Glutamatergic neuron (in vitro differentiated cells): Measurements from ENCODE around the gene TBC1D30. TPM values are rescaled to one million over a fixed set of nuclear protein-coding genes. Genes with fewer than 3 reads are reported as not detected.

ENCODE experiments used
- DNase-seq: peaks from one replicate; pipeline ENCODE4 v3.0.0; 2022
- H3K27ac Mint-ChIP-seq: one replicate; pipeline ENCODE4 v1.8.0; 2020; ENCODE audit warnings: mild to moderate bottlenecking, mixed read lengths, inconsistent platforms; ENCODE audit not compliant: unreplicated experiment
- H3K27me3 Mint-ChIP-seq: one replicate; pipeline ENCODE4 v1.8.0; 2020; ENCODE audit warnings: mild to moderate bottlenecking, moderate library complexity, mixed read lengths, inconsistent platforms; ENCODE audit not compliant: unreplicated experiment
- H3K36me3 Mint-ChIP-seq: one replicate; pipeline ENCODE4 v1.8.0; 2020; ENCODE audit warnings: mild to moderate bottlenecking, mixed read lengths, inconsistent platforms; ENCODE audit not compliant: unreplicated experiment
- H3K4me1 Mint-ChIP-seq: one replicate; pipeline ENCODE4 v1.8.0; 2020; ENCODE audit warnings: mild to moderate bottlenecking, low read depth, mixed read lengths, inconsistent platforms; ENCODE audit not compliant: unreplicated experiment
- H3K4me3 Mint-ChIP-seq: one replicate; pipeline ENCODE4 v1.8.0; 2020; ENCODE audit warnings: mild to moderate bottlenecking, mixed read lengths, inconsistent platforms; ENCODE audit not compliant: unreplicated experiment
- H3K9me3 Mint-ChIP-seq: one replicate; pipeline ENCODE4 v1.8.0; 2020; ENCODE audit warnings: mild to moderate bottlenecking, moderate library complexity, mixed read lengths, inconsistent platforms; ENCODE audit not compliant: unreplicated experiment
- total RNA-seq: library from RNA; stranded (reverse); fragmentation: NEBNext Ultra II Directional; extraction: Animal tissue kit (Norgen Biotek cat#: 25700); gene quantifications from one replicate; pipeline ENCODE4 v1.2.1, GENCODE V29; 2021; ENCODE audit not compliant: unreplicated experiment
- TF ChIP-seq, protein P1 (sequence below): fragments of 200-600 bp; sonication (generic); IDR thresholded peaks from one replicate; pipeline ENCODE4 v1.5.0; 2021; ENCODE audit not compliant: partially characterized antibody, unreplicated experiment

The TBC1D30 gene
- total RNA-seq, 1 donor from 2014 or later, result 15.2 TPM

- TF ChIP-seq, protein P1, sequence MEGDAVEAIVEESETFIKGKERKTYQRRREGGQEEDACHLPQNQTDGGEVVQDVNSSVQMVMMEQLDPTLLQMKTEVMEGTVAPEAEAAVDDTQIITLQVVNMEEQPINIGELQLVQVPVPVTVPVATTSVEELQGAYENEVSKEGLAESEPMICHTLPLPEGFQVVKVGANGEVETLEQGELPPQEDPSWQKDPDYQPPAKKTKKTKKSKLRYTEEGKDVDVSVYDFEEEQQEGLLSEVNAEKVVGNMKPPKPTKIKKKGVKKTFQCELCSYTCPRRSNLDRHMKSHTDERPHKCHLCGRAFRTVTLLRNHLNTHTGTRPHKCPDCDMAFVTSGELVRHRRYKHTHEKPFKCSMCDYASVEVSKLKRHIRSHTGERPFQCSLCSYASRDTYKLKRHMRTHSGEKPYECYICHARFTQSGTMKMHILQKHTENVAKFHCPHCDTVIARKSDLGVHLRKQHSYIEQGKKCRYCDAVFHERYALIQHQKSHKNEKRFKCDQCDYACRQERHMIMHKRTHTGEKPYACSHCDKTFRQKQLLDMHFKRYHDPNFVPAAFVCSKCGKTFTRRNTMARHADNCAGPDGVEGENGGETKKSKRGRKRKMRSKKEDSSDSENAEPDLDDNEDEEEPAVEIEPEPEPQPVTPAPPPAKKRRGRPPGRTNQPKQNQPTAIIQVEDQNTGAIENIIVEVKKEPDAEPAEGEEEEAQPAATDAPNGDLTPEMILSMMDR, result no peak
- no peaks in the 10 kb centered on the region for H3K27me3 Mint-ChIP-seq
- no peak for DNase-seq
- H3K4me1 Mint-ChIP-seq, result peaks cover 2% of the 10 kb centered on the region
- peaks cover 9% of the 10 kb centered on the region for H3K36me3 Mint-ChIP-seq
- H3K9me3 Mint-ChIP-seq, result peaks cover 1% of the 10 kb centered on the region
- no peak overlapping the region for H3K27ac Mint-ChIP-seq
- H3K4me3 Mint-ChIP-seq, result no peak overlapping the region
These were observed 53.0 kb downstream of the TBC1D30 start for GRCh38 chr12:64877363-64878004.

- H3K27me3 Mint-ChIP-seq, result no peaks in the 10 kb centered on the region
- peaks cover 3% of the 10 kb centered on the region for H3K4me1 Mint-ChIP-seq
- no peak overlapping the region for H3K4me3 Mint-ChIP-seq
- H3K36me3 Mint-ChIP-seq, result peaks cover 9% of the 10 kb centered on the region
- no peak for DNase-seq
- TF ChIP-seq, protein P1, result no peak
- H3K27ac Mint-ChIP-seq, result no peak overlapping the region
- H3K9me3 Mint-ChIP-seq, result peaks cover 1% of the 10 kb centered on the region
These were observed 58.2 kb downstream of the TBC1D30 start for GRCh38 chr12:64882687-64883086.

DNA sequence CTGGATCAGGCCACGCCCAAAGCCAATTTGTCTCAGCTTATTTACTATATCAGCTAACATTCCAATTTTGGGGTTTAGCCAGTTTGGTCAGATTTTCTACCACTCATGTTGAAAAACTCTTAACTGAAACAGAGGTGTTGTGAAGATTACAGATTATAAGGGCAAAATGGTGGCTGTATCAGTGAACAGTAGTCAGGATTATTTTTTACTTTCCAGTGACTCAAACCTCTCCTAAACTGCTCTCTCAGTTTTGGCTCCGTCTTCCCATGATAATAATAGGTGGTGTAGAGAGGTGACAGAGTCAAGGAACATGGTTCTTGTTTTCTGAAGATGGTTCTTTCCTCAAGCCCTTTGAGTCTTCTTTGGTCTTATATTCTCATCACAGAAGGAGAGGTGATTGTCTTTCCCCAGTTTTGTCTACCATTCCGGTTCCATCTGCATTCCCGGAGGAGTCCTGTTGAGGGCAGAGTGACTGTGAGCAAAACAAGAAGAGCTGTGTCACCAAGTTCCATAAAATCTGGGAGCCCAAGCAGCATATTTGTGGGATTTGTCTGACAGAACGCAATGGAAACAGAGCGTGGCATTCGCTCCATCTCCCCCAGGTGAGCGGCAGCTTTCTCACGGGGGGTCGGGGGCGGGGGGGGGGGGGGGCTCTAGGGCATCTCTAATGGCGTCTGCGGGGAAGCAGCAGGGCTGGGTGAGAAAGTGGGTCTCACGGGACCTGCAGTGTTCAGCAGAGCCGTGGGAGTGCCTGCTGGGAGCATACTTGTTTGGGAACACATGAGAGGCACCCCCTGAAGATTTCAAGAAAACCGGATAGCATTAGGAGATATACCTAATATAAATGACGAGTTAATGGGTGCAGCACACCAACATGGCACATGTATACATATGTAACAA lies 59.1 kb downstream of the TBC1D30 start:
- H3K4me1 Mint-ChIP-seq, result peaks cover 3% of the 10 kb centered on the region
- TF ChIP-seq, protein P1, result no peak
- H3K9me3 Mint-ChIP-seq, result peaks cover 1% of the 10 kb centered on the region
- no peak overlapping the region for H3K27ac Mint-ChIP-seq
- DNase-seq, result no peak
- peaks cover 5% of the 10 kb centered on the region for H3K36me3 Mint-ChIP-seq
- H3K4me3 Mint-ChIP-seq, result no peak overlapping the region
- H3K27me3 Mint-ChIP-seq, result no peaks in the 10 kb centered on the region

DNA sequence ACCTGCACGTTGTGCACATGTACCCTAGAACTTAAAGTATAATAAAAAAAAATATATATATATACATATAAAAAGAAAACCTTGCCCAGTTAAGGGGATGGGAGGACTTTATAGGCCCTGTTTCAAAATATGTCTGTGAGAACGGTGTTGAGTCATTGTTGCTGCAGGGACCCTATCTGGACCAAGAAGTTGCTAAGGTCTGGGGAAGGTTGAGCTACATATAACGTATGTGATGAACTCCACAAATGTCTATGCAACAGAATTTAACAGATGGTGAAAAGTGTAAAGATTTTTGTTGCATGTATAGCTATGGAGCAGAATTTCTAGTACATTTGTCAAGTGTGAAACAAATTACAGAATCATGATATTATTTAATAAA lies 59.7 kb downstream of the TBC1D30 start:
- H3K27ac Mint-ChIP-seq, result no peak overlapping the region
- H3K4me3 Mint-ChIP-seq, result no peak overlapping the region
- H3K9me3 Mint-ChIP-seq, result peaks cover 1% of the 10 kb centered on the region
- DNase-seq, result no peak
- TF ChIP-seq, protein P1, result no peak
- peaks cover 5% of the 10 kb centered on the region for H3K36me3 Mint-ChIP-seq
- no peaks in the 10 kb centered on the region for H3K27me3 Mint-ChIP-seq
- H3K4me1 Mint-ChIP-seq, result peaks cover 3% of the 10 kb centered on the region

- Mint-ChIP-seq H3K9me3 (peaks cover 1% of the 10 kb centered on the region), H3K27me3 (no peaks in the 10 kb centered on the region), H3K27ac (no peak overlapping the region), H3K36me3 (peaks cover 3% of the 10 kb centered on the region), H3K4me1 (peaks cover 3% of the 10 kb centered on the region), H3K4me3 (no peak overlapping the region)
- TF ChIP-seq, protein P1, result no peak
- DNase-seq, result no peak
These were observed 60.3 kb downstream of the TBC1D30 start for GRCh38 chr12:64884728-64885127.
